Measurements from ENCODE around the gene PCDHB15. TPM values are rescaled to one million over a fixed set of nuclear protein-coding genes. Genes with fewer than 3 reads are reported as not detected.
A peak's percentile ranks its signal among the peaks of the same experiment; 100 is the strongest.
"Not testable (repeated sequence)": the region's sequence is repeated elsewhere in the genome, so short reads cannot be mapped to it uniquely, and the experiment has no call there.

PCDHB15 gene
- total and polyA plus RNA-seq, 2 experiments from 2014 or later, result 2.0 to 3.3 TPM

DNA sequence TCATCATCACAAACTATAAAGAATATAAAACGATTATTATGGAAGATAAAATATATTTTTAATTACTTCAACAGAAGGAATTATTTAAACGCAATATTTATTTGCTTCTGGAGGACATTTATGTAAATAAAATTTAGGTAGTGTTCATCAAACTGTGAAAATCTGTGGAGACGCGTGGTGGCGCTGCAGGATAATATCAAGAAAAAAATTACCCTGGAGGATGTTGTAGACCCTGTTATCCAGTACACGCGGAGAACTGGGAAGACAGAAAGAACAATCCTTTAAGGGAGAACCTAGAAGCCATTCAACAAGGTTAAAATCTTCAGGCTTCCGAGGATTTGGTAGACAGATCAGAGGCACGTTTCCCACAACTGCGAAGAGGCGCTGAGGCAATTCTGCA, 36.7 kb upstream of the PCDHB15 start, which contains the start of gene PCDHB12:
TSS of gene PCDHB12 (plus strand) at position 242 of the 400 bp plus-strand sequence. CDS start 189 bp downstream, outside the sequence.
- no peak within 1 kb of the TSS for H2AFZ ChIP-seq
- H4K20me1 ChIP-seq (ENCODE audit: insufficient read depth, poor library complexity, severe bottlenecking), result no peaks in the 10 kb centered on the region
- no peaks in the 10 kb centered on the region for H3K36me3 ChIP-seq (replicated peaks; ENCODE audit: insufficient read depth, low read depth)
- H3K4me1 ChIP-seq (ENCODE audit: insufficient read depth), result no peaks in the 10 kb centered on the region
- no peak within 1 kb of the TSS for H3K4me3 ChIP-seq
- no peaks in the 10 kb centered on the region for H3K9me3 ChIP-seq (ENCODE audit: low read depth)
- WGBS (ENCODE audit: low lambda C conversion rate, missing lambda C conversion rate), result 68% methylated on average over 11 of the region's 11 CpGs
- TF ChIP-seq, protein P1, sequence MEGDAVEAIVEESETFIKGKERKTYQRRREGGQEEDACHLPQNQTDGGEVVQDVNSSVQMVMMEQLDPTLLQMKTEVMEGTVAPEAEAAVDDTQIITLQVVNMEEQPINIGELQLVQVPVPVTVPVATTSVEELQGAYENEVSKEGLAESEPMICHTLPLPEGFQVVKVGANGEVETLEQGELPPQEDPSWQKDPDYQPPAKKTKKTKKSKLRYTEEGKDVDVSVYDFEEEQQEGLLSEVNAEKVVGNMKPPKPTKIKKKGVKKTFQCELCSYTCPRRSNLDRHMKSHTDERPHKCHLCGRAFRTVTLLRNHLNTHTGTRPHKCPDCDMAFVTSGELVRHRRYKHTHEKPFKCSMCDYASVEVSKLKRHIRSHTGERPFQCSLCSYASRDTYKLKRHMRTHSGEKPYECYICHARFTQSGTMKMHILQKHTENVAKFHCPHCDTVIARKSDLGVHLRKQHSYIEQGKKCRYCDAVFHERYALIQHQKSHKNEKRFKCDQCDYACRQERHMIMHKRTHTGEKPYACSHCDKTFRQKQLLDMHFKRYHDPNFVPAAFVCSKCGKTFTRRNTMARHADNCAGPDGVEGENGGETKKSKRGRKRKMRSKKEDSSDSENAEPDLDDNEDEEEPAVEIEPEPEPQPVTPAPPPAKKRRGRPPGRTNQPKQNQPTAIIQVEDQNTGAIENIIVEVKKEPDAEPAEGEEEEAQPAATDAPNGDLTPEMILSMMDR (IDR thresholded peaks at IDR 0.05; ENCODE audit: poor library complexity), result no peak
- TF ChIP-seq EZH2phosphoT487 (IDR thresholded peaks at IDR 0.05; ENCODE audit: low read depth, severe bottlenecking, unreplicated experiment) (no peak), EZH2 (IDR thresholded peaks at IDR 0.05; ENCODE audit: borderline replicate concordance) (no peak)
- no peak within 1 kb of the TSS for H3K4me2 ChIP-seq
- DNase-seq (ENCODE audit: low spot score), result no peak
- no peaks in the 10 kb centered on the region for H3K27me3 ChIP-seq
- no peak within 1 kb of the TSS for H3K27ac ChIP-seq
- H3K9me2 ChIP-seq (replicated peaks; ENCODE audit: insufficient read depth), result no peaks in the 10 kb centered on the region
- H3K79me2 ChIP-seq, result no peaks in the 10 kb centered on the region

DNA sequence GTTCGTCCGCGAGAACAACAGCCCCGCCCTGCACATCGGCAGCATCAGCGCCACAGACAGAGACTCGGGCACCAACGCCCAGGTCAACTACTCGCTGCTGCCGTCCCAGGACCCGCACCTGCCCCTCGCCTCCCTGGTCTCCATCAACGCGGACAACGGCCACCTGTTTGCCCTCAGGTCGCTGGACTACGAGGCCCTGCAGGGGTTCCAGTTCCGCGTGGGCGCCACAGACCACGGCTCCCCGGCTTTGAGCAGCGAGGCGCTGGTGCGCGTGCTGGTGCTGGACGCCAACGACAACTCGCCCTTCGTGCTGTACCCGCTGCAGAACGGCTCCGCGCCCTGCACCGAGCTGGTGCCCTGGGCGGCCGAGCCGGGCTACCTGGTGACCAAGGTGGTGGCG, 34.9 kb upstream of the PCDHB15 start:
- not testable (repeated sequence) for H3K9me2 ChIP-seq (replicated peaks; ENCODE audit: insufficient read depth); H2AFZ ChIP-seq; H3K27me3 ChIP-seq; H3K27ac ChIP-seq; H3K4me2 ChIP-seq; DNase-seq (ENCODE audit: low spot score); H3K79me2 ChIP-seq; H4K20me1 ChIP-seq (ENCODE audit: insufficient read depth, poor library complexity, severe bottlenecking); H3K4me1 ChIP-seq (ENCODE audit: insufficient read depth); H3K4me3 ChIP-seq; H3K36me3 ChIP-seq (replicated peaks; ENCODE audit: insufficient read depth, low read depth); H3K9me3 ChIP-seq (ENCODE audit: low read depth)
- WGBS (ENCODE audit: low lambda C conversion rate, missing lambda C conversion rate), result 96% methylated on average over 26 of the region's 39 CpGs

DNA sequence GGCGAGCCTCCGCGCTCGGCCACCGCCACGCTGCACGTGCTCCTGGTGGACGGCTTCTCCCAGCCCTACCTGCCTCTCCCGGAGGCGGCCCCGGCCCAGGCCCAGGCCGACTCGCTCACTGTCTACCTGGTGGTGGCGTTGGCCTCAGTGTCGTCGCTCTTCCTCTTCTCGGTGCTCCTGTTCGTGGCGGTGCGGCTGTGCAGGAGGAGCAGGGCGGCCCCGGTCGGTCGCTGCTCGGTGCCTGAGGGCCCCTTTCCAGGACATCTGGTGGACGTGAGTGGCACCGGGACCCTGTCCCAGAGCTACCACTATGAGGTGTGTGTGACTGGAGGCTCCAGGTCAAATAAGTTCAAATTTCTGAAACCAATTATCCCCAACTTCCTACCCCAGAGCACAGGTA, 34.3 kb upstream of the PCDHB15 start:
- H3K36me3 ChIP-seq (replicated peaks; ENCODE audit: insufficient read depth, low read depth); H2AFZ ChIP-seq; H3K4me3 ChIP-seq; H3K9me2 ChIP-seq (replicated peaks; ENCODE audit: insufficient read depth); H4K20me1 ChIP-seq (ENCODE audit: insufficient read depth, poor library complexity, severe bottlenecking); H3K9me3 ChIP-seq (ENCODE audit: low read depth); DNase-seq (ENCODE audit: low spot score); H3K4me2 ChIP-seq; H3K27me3 ChIP-seq; H3K79me2 ChIP-seq; H3K4me1 ChIP-seq (ENCODE audit: insufficient read depth); H3K27ac ChIP-seq: not testable (repeated sequence)
- WGBS (ENCODE audit: low lambda C conversion rate, missing lambda C conversion rate), result 100% methylated on average over 5 of the region's 27 CpGs

DNA sequence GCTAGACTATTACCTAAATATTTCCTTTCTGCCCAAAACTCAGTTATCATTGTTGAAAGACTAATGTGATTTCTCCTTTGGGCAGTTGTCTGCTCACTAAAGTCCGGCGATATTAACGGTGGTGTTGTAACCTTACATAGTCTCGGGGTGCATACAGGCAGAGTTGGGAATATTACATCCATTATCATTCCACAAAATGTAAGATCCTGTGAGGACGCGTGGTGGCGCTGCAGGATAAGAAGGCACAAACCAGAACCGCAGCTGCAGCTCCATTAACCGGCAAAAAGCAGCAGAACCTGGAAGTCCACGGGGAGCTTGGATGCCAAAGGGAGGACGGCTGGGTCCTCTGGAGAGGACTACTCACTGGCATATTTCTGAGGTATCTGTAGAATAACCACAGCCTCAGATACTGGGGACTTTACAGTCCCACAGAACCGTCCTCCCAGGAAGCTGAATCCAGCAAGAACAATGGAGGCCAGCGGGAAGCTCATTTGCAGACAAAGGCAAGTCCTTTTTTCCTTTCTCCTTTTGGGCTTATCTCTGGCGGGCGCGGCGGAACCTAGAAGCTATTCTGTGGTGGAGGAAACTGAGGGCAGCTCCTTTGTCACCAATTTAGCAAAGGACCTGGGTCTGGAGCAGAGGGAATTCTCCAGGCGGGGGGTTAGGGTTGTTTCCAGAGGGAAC, 31.4 kb upstream of the PCDHB15 start, which contains the start of gene PCDHB13:
TSS of gene PCDHB13 (plus strand) at position 264 of the 684 bp plus-strand sequence. CDS start at position 469, 205 bp downstream.
- not testable (repeated sequence) for H3K9me2 ChIP-seq (replicated peaks; ENCODE audit: insufficient read depth)

GRCh38 chr5:141214583-141214982, 30.6 kb upstream of the PCDHB15 start:
- H2AFZ ChIP-seq; H3K4me3 ChIP-seq; H3K27ac ChIP-seq; H3K36me3 ChIP-seq (replicated peaks; ENCODE audit: insufficient read depth, low read depth); DNase-seq (ENCODE audit: low spot score); H3K27me3 ChIP-seq; H3K79me2 ChIP-seq; H4K20me1 ChIP-seq (ENCODE audit: insufficient read depth, poor library complexity, severe bottlenecking); H3K9me2 ChIP-seq (replicated peaks; ENCODE audit: insufficient read depth); H3K4me2 ChIP-seq; H3K9me3 ChIP-seq (ENCODE audit: low read depth); H3K4me1 ChIP-seq (ENCODE audit: insufficient read depth): not testable (repeated sequence)
- 95% methylated on average over 12 of the region's 12 CpGs for WGBS (ENCODE audit: low lambda C conversion rate, missing lambda C conversion rate)

More for the DNA sequence above, 31.4 kb upstream of the PCDHB15 start, which contains the start of gene PCDHB13:
- H4K20me1 ChIP-seq (ENCODE audit: insufficient read depth, poor library complexity, severe bottlenecking); H2AFZ ChIP-seq; H3K9me3 ChIP-seq (ENCODE audit: low read depth); H3K4me2 ChIP-seq; H3K4me1 ChIP-seq (ENCODE audit: insufficient read depth); H3K36me3 ChIP-seq (replicated peaks; ENCODE audit: insufficient read depth, low read depth); H3K79me2 ChIP-seq; H3K27ac ChIP-seq; H3K4me3 ChIP-seq; H3K27me3 ChIP-seq: not testable (repeated sequence)
- DNase-seq (ENCODE audit: low spot score), result peak; percentile 14
- 42% methylated on average over 16 of the region's 18 CpGs for WGBS (ENCODE audit: low lambda C conversion rate, missing lambda C conversion rate)
- TF ChIP-seq, protein P1 (IDR thresholded peaks at IDR 0.05; ENCODE audit: poor library complexity), result peak; percentile 14

GRCh38 chr5:141215504-141215903, 29.7 kb upstream of the PCDHB15 start:
- H3K9me3 ChIP-seq (ENCODE audit: low read depth); H3K79me2 ChIP-seq; H3K36me3 ChIP-seq (replicated peaks; ENCODE audit: insufficient read depth, low read depth); H3K4me2 ChIP-seq; H3K27ac ChIP-seq; H4K20me1 ChIP-seq (ENCODE audit: insufficient read depth, poor library complexity, severe bottlenecking); H2AFZ ChIP-seq; DNase-seq (ENCODE audit: low spot score); H3K27me3 ChIP-seq; H3K4me1 ChIP-seq (ENCODE audit: insufficient read depth); H3K9me2 ChIP-seq (replicated peaks; ENCODE audit: insufficient read depth); H3K4me3 ChIP-seq: not testable (repeated sequence)
- 93% methylated on average over 16 of the region's 40 CpGs for WGBS (ENCODE audit: low lambda C conversion rate, missing lambda C conversion rate)

GRCh38 chr5:141216035-141216434, 29.2 kb upstream of the PCDHB15 start:
- not testable (repeated sequence) for H3K9me3 ChIP-seq (ENCODE audit: low read depth); H3K4me2 ChIP-seq; DNase-seq (ENCODE audit: low spot score); H3K4me1 ChIP-seq (ENCODE audit: insufficient read depth); H4K20me1 ChIP-seq (ENCODE audit: insufficient read depth, poor library complexity, severe bottlenecking); H2AFZ ChIP-seq; H3K36me3 ChIP-seq (replicated peaks; ENCODE audit: insufficient read depth, low read depth); H3K79me2 ChIP-seq; H3K9me2 ChIP-seq (replicated peaks; ENCODE audit: insufficient read depth); H3K27me3 ChIP-seq; H3K27ac ChIP-seq; H3K4me3 ChIP-seq
- WGBS (ENCODE audit: low lambda C conversion rate, missing lambda C conversion rate), result 98% methylated on average over 16 of the region's 26 CpGs

Data from hepatocyte (in vitro differentiated cells).